ENCODE measurements around the gene PRKAG2.

The PRKAG2 gene

GRCh38 chr7:151735851-151736402 lies 141.0 kb downstream of the PRKAG2 start:
- Histone ChIP-seq H3K4me3 (ENCODE audit: low read depth in 1 of 2, low read length in 1 of 2) (no peak overlapping the region), H3K36me3 (no peaks in the 10 kb centered on the region), H3K4me1 (ENCODE audit: control insufficient read depth in 1 of 2, insufficient read depth in 1 of 2, low read depth in 1 of 2, low read length in 1 of 2) (no peaks in the 10 kb centered on the region), H3K9me3 (no peaks in the 10 kb centered on the region), H3K27ac (no peak overlapping the region), H3K27me3 (no peaks in the 10 kb centered on the region)
- TF ChIP-seq, protein P1, sequence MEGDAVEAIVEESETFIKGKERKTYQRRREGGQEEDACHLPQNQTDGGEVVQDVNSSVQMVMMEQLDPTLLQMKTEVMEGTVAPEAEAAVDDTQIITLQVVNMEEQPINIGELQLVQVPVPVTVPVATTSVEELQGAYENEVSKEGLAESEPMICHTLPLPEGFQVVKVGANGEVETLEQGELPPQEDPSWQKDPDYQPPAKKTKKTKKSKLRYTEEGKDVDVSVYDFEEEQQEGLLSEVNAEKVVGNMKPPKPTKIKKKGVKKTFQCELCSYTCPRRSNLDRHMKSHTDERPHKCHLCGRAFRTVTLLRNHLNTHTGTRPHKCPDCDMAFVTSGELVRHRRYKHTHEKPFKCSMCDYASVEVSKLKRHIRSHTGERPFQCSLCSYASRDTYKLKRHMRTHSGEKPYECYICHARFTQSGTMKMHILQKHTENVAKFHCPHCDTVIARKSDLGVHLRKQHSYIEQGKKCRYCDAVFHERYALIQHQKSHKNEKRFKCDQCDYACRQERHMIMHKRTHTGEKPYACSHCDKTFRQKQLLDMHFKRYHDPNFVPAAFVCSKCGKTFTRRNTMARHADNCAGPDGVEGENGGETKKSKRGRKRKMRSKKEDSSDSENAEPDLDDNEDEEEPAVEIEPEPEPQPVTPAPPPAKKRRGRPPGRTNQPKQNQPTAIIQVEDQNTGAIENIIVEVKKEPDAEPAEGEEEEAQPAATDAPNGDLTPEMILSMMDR (IDR thresholded peaks at IDR 0.05): no peak

DNA sequence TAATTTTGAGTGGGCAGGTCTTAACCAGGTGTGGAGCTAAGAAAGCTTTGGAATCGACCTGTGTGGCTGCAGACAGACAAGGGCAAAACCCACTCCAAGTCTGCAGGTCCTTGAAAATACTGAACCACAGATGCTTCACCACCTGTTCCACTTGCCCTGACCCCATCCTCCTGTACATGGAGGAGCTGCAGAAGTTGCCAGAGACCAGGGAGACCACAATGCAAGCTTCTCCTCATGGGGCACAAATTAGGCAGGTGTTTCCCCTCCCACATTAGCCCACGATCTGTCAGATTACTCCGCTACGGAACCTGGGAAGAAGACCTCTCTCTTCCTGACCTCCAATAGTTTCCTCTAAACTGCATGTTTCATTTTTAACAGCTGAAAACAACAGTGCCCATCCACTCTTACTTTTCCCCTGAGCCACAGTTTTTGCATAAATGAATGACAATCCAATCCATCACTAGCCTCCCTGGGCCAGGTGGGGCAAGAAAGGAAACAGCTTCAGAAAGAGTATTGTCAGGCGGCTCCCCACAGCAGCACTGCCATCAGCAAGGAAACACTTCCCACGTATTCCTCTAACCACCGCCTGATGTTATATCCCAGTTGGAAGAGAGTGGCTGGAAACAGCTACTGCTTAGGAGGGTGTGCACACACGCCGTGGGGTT lies 141.6 kb downstream of the PRKAG2 start:
- H3K9me3 ChIP-seq: no peaks in the 10 kb centered on the region
- no peak overlapping the region for H3K4me3 ChIP-seq (ENCODE audit: low read depth in 1 of 2, low read length in 1 of 2)
- TF ChIP-seq, protein P1 (IDR thresholded peaks at IDR 0.05): no peak
- no peaks in the 10 kb centered on the region for H3K27me3 ChIP-seq
- no peaks in the 10 kb centered on the region for H3K4me1 ChIP-seq (ENCODE audit: control insufficient read depth in 1 of 2, insufficient read depth in 1 of 2, low read depth in 1 of 2, low read length in 1 of 2)
- no peak overlapping the region for H3K27ac ChIP-seq
- H3K36me3 ChIP-seq: no peaks in the 10 kb centered on the region

DNA sequence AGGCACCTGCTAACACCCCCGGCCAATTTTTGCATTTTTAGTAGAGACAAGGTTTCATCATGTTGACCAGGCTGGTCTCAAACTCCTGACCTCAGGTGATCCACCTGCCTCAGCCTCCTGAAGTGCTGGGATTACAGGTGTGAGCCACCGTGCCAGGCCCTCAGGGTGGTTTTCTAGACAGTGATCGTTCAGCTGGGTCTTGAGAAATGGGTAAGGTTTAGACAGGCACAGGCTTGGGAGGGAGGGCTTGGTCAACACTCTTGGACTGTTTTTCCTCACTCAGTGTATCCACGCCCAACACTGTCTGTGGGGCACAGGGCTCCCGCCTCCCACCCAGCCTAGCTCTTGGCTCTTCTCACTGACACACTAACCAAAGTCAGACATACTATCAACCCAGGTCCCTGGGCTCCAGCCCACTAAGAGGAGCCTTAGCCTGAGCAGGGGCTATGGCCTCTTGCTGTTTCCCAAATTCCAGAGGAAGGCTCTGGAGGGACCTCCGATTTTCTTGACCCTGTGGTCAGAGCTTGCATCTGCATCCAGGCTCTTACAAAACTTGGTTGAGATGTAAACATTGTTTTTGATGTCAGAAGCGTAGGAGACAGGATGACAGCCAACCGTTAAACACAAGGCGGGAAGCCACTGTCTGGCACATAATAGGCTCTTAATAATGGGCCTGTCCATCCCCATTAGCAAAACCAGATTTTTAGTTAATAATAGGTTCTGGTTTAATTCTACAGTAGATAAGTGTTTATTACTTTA lies 143.9 kb downstream of the PRKAG2 start:
- Histone ChIP-seq H3K4me3 (ENCODE audit: low read depth in 1 of 2, low read length in 1 of 2) (no peak overlapping the region), H3K9me3 (no peaks in the 10 kb centered on the region), H3K27ac (no peak overlapping the region), H3K4me1 (ENCODE audit: control insufficient read depth in 1 of 2, insufficient read depth in 1 of 2, low read depth in 1 of 2, low read length in 1 of 2) (no peaks in the 10 kb centered on the region), H3K36me3 (no peaks in the 10 kb centered on the region), H3K27me3 (no peaks in the 10 kb centered on the region)
- TF ChIP-seq, protein P1 (IDR thresholded peaks at IDR 0.05): no peak

GRCh38 chr7:151732292-151732691 lies 144.6 kb downstream of the PRKAG2 start:
- TF ChIP-seq, protein P1 (IDR thresholded peaks at IDR 0.05): no peak

DNA sequence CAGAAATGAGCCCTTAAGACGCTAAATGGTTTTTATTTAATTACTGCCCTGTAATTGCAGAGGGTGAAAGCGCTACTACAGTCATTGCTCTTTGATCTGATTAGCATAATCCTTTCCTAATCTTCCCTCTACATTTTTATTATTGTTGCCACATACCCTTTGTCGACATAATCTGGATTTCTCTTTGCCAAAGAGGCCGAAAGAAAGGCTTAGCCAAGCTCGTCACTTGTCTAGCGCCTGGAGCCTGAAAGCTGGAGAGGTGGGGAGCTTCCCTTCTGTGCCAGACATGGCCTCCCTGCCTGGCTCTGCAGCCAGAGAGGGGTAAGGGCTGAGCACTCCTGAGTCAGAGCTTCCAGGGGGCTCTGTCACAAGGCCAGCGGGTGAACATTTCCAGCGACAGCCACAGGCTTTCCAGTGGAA lies 145.9 kb downstream of the PRKAG2 start:
- Histone ChIP-seq H3K27me3 (no peaks in the 10 kb centered on the region), H3K27ac (no peak overlapping the region), H3K4me3 (ENCODE audit: low read depth in 1 of 2, low read length in 1 of 2) (no peak overlapping the region), H3K9me3 (no peaks in the 10 kb centered on the region), H3K4me1 (ENCODE audit: control insufficient read depth in 1 of 2, insufficient read depth in 1 of 2, low read depth in 1 of 2, low read length in 1 of 2) (no peaks in the 10 kb centered on the region), H3K36me3 (no peaks in the 10 kb centered on the region)
- TF ChIP-seq, protein P1 (IDR thresholded peaks at IDR 0.05): no peak

More at GRCh38 chr7:151732292-151732691, 144.6 kb downstream of the PRKAG2 start:
- H3K4me1 ChIP-seq (ENCODE audit: control insufficient read depth in 1 of 2, insufficient read depth in 1 of 2, low read depth in 1 of 2, low read length in 1 of 2): no peaks in the 10 kb centered on the region
- H3K27me3 ChIP-seq: no peaks in the 10 kb centered on the region
- no peaks in the 10 kb centered on the region for H3K36me3 ChIP-seq
- H3K27ac ChIP-seq: no peak overlapping the region
- H3K9me3 ChIP-seq: no peaks in the 10 kb centered on the region
- H3K4me3 ChIP-seq (ENCODE audit: low read depth in 1 of 2, low read length in 1 of 2): no peak overlapping the region

Measured in neutrophil (primary cell).